Testis (tissue), 3 donors: ENCODE data around the gene POU2AF1. TPM values are rescaled to one million over a fixed set of nuclear protein-coding genes. Genes with fewer than 3 reads are reported as not detected.
"Not testable (repeated sequence)": the region's sequence is repeated elsewhere in the genome, so short reads cannot be mapped to it uniquely, and the experiment has no call there.

ENCODE experiments used
- DNase-seq: peaks from one replicate; pipeline ENCODE4 v3.0.0-alpha.2; 2019
- H3K27ac ChIP-seq, 2 donors: fragments of 200-600 bp; sonication (generic); one replicate each; pipeline ENCODE4 v1.5.1; 2019
- H3K27me3 ChIP-seq: fragments of 200-600 bp; sonication (generic); one replicate; pipeline ENCODE4 v1.5.1; 2019
- H3K36me3 ChIP-seq: fragments of 200-600 bp; sonication (generic); one replicate; pipeline ENCODE4 v1.5.1; 2017; ENCODE audit warnings: low read depth; ENCODE audit errors: missing control alignments
- H3K4me1 ChIP-seq: fragments of 200-600 bp; sonication (generic); one replicate; pipeline ENCODE4 v1.5.1; 2019
- H3K4me3 ChIP-seq, 2 donors: fragments of 200-600 bp; sonication (generic); one replicate each; pipeline ENCODE4 v1.5.1; 2017 to 2019
- H3K9me3 ChIP-seq: fragments of 200-600 bp; sonication (generic); one replicate; pipeline ENCODE4 v1.5.1; 2017
- CTCF ChIP-seq, 3 experiments: fragments of 450-650 bp in 2 of 3; fragments of 200-600 bp in 1 of 3; sonication (generic) in 1 of 3; IDR thresholded peaks; one replicate each; pipeline ENCODE4 v1.5.1; 2016 to 2019; ENCODE audit warnings: antibody characterized with exemption in 3 of 3, mild to moderate bottlenecking in 2 of 3, moderate library complexity in 1 of 3
- POLR2A ChIP-seq: fragments of 450-650 bp; IDR thresholded peaks from one replicate; pipeline ENCODE4 v1.6.1; 2017; ENCODE audit warnings: antibody characterized with exemption, mild to moderate bottlenecking, moderate library complexity
- WGBS, 2 donors: methylation state at CpG; one replicate each; pipeline ENCODE4 v1.1.5; 2018; 5-methylcytosine and 5-hydroxymethylcytosine counted together
- intact Hi-C: fragments of 100-400 bp; cut with DNase I; formaldehyde crosslinking; loops from one replicate; pipeline ENCODE4 v1.15.1; 2023; ENCODE audit warnings: low total_unique reads
- polyA plus RNA-seq: library from polyadenylated mRNA; stranded (reverse); fragments of 350-450 nt; fragmentation: Illumina TruSeq; extraction: RNeasy Lipid Tissue Mini Kit (QIAGEN cat#74804); gene quantifications from one replicate; pipeline ENCODE4 v1.2.3, GENCODE V29; 2014; ENCODE audit warnings: low read depth, low replicate concordance; ENCODE audit not compliant: insufficient read depth
- total RNA-seq, 2 donors: library from RNA; depleted of rRNA; stranded (reverse); fragments of >200 nt; gene quantifications; one replicate each; pipeline ENCODE4 v1.2.3, GENCODE V29; 2016

POU2AF1 gene
- total and polyA plus RNA-seq, 3 donors from 2014 or later = 2.7 to 4.6 (median 2.8) TPM

- H3K9me3 ChIP-seq = no peaks in the 10 kb centered on the region
- WGBS, 2 donors = 89 to 93% methylated on average over 2 of the region's 2 CpGs
- TF ChIP-seq CTCF (IDR thresholded peaks at IDR 0.05) = no peak
- TF ChIP-seq POLR2A = no peak
- no peak for DNase-seq
- no peaks in the 10 kb centered on the region for H3K4me1 ChIP-seq
- H3K27ac ChIP-seq = no peak overlapping the region
- no peaks in the 10 kb centered on the region for H3K36me3 ChIP-seq
- H3K27me3 ChIP-seq = no peaks in the 10 kb centered on the region
- intact Hi-C loops = no loop called here
- no peak overlapping the region for H3K4me3 ChIP-seq
Observed at GRCh38 chr11:111405551-111405950, 26.5 kb upstream of the POU2AF1 start.

GRCh38 chr11:111403051-111403726 lies 24.1 kb upstream of the POU2AF1 start:
- TF ChIP-seq POLR2A (no peak), CTCF (IDR thresholded peaks at IDR 0.05) (no peak)
- no peak for DNase-seq
- Histone ChIP-seq H3K4me3 (no peak overlapping the region), H3K27ac (no peak overlapping the region), H3K9me3 (no peaks in the 10 kb centered on the region), H3K27me3 (no peaks in the 10 kb centered on the region), H3K4me1 (no peaks in the 10 kb centered on the region), H3K36me3 (no peaks in the 10 kb centered on the region)
- intact Hi-C loops = no loop called here
- WGBS, 2 donors = 94 to 96% methylated on average over 3 of the region's 3 CpGs

GRCh38 chr11:111402411-111402810 lies 23.3 kb upstream of the POU2AF1 start:
- Histone ChIP-seq H3K4me1 (no peaks in the 10 kb centered on the region), H3K36me3 (no peaks in the 10 kb centered on the region), H3K27ac (no peak overlapping the region), H3K9me3 (no peaks in the 10 kb centered on the region), H3K27me3 (no peaks in the 10 kb centered on the region), H3K4me3 (no peak overlapping the region)
- no peak for TF ChIP-seq CTCF (IDR thresholded peaks at IDR 0.05)
- WGBS, 2 donors = 90 to 95% methylated on average over 3 of the region's 3 CpGs
- no peak for DNase-seq
- intact Hi-C loops = no loop called here

GRCh38 chr11:111401957-111402356 lies 22.9 kb upstream of the POU2AF1 start:
- H3K4me3 ChIP-seq, intact Hi-C loops, H3K9me3 ChIP-seq, H3K27me3 ChIP-seq, H3K4me1 ChIP-seq, H3K36me3 ChIP-seq, H3K27ac ChIP-seq, DNase-seq: not testable (repeated sequence)
- WGBS, 2 donors = 81 to 88% methylated on average over 3 of the region's 3 CpGs

GRCh38 chr11:111400595-111400994 lies 21.5 kb upstream of the POU2AF1 start:
- H3K27ac ChIP-seq = no peak overlapping the region
- no peaks in the 10 kb centered on the region for H3K9me3 ChIP-seq
- no peak for TF ChIP-seq POLR2A
- no peak for TF ChIP-seq CTCF (IDR thresholded peaks at IDR 0.05)
- intact Hi-C loops = no loop called here
- H3K36me3 ChIP-seq = no peaks in the 10 kb centered on the region
- H3K27me3 ChIP-seq = no peaks in the 10 kb centered on the region
- H3K4me1 ChIP-seq = no peaks in the 10 kb centered on the region
- no peak for DNase-seq
- H3K4me3 ChIP-seq = no peak overlapping the region
